Esophagus mucosa (tissue), 1 donor: ENCODE results near the gene COPA. TPM values are rescaled to one million over a fixed set of nuclear protein-coding genes. Genes with fewer than 3 reads are reported as not detected.
"Not testable (repeated sequence)": the region's sequence is repeated elsewhere in the genome, so short reads cannot be mapped to it uniquely, and the experiment has no call there.

ENCODE experiments used
- ATAC-seq: fragments of 200-7000 bp; cut with Tn5 transposase; one replicate; pipeline ENCODE4 v1.9.1; 2020
- total RNA-seq: library from RNA; stranded (reverse); gene quantifications from one replicate; pipeline ENCODE4 v1.2.4, GENCODE V29; 2023
- donor health status: DM: yes; HTN: yes; CAD: no.

The COPA gene
- 93.9 TPM for total RNA-seq

- peak; percentile 97 for ATAC-seq
Measured at GRCh38 chr1:160342953-160343869, at the start of gene COPA, which contains the start of gene NCSTN. Gene COPA (minus strand): TSS chr1:160343250. CDS start chr1:160343170, 80 bp downstream. Gene NCSTN (plus strand): TSS chr1:160343383. CDS start chr1:160343397, 14 bp downstream.

GRCh38 chr1:160388406-160388805, 45.4 kb upstream of the COPA start:
- ATAC-seq = not testable (repeated sequence)

GRCh38 chr1:160384812-160385211, 41.8 kb upstream of the COPA start:
- not testable (repeated sequence) for ATAC-seq

GRCh38 chr1:160377585-160378206, 34.6 kb upstream of the COPA start:
- no peak for ATAC-seq

- peak; percentile 58 for ATAC-seq
Measured at GRCh38 chr1:160376525-160377131, 33.6 kb upstream of the COPA start.

- no peak for ATAC-seq
Measured at GRCh38 chr1:160375788-160376524, 32.9 kb upstream of the COPA start.

- ATAC-seq = peak; percentile 43
Measured at GRCh38 chr1:160374306-160375110, 31.5 kb upstream of the COPA start.

- ATAC-seq = no peak
Measured at GRCh38 chr1:160373696-160374095, 30.6 kb upstream of the COPA start.

- no peak for ATAC-seq
Measured at GRCh38 chr1:160371756-160372155, 28.7 kb upstream of the COPA start.

GRCh38 chr1:160371346-160371631, 28.2 kb upstream of the COPA start:
- ATAC-seq = no peak

GRCh38 chr1:160370561-160371345, 27.7 kb upstream of the COPA start:
- ATAC-seq = no peak

GRCh38 chr1:160369087-160369486, 26.0 kb upstream of the COPA start:
- ATAC-seq = no peak

- ATAC-seq = no peak
Measured at GRCh38 chr1:160367934-160368923, 25.2 kb upstream of the COPA start.

GRCh38 chr1:160367516-160367900, 24.5 kb upstream of the COPA start:
- ATAC-seq = no peak

GRCh38 chr1:160366731-160367515, 23.9 kb upstream of the COPA start, which contains the start of gene NHLH1:
Gene NHLH1 (plus strand): TSS chr1:160367071. CDS start chr1:160370732, 3,661 bp downstream.
- no peak for ATAC-seq

GRCh38 chr1:160365325-160365724, 22.3 kb upstream of the COPA start:
- no peak for ATAC-seq

- no peak for ATAC-seq
Measured at GRCh38 chr1:160363951-160364735, 21.1 kb upstream of the COPA start.

- ATAC-seq = no peak
Measured at GRCh38 chr1:160363010-160363409, 20.0 kb upstream of the COPA start.
